ENCODE measurements around the gene PDE3B.

The PDE3B gene

GRCh38 chr11:14835496-14836492, 192.2 kb downstream of the PDE3B start:
- H3K4me3 ChIP-seq (replicated peaks in 1 of 2; ENCODE audit: low read depth in 2 of 2, low read length in 2 of 2), result no peak overlapping the region
- DNase-seq (ENCODE audit: low read depth in 2 of 2), result no peak
- no peak for TF ChIP-seq CTCF (IDR thresholded peaks at IDR 0.05; ENCODE audit: low read depth, low read length)

- no peak overlapping the region for H3K4me3 ChIP-seq (replicated peaks in 1 of 2; ENCODE audit: low read depth in 2 of 2, low read length in 2 of 2)
- no peak for TF ChIP-seq CTCF (IDR thresholded peaks at IDR 0.05; ENCODE audit: low read depth, low read length)
- no peak for DNase-seq (ENCODE audit: low read depth in 2 of 2)
Measured at GRCh38 chr11:14842002-14842401, 198.4 kb downstream of the PDE3B start.

- no peak overlapping the region for H3K4me3 ChIP-seq (replicated peaks in 1 of 2; ENCODE audit: low read depth in 2 of 2, low read length in 2 of 2)
- TF ChIP-seq CTCF (IDR thresholded peaks at IDR 0.05; ENCODE audit: low read depth, low read length), result no peak
- no peak for DNase-seq (ENCODE audit: low read depth in 2 of 2)
Measured at GRCh38 chr11:14852571-14853177, 209.1 kb downstream of the PDE3B start.

- H3K4me3 ChIP-seq (replicated peaks in 1 of 2; ENCODE audit: low read depth in 2 of 2, low read length in 2 of 2), result no peak overlapping the region
- no peak for DNase-seq (ENCODE audit: low read depth in 2 of 2)
- TF ChIP-seq CTCF (IDR thresholded peaks at IDR 0.05; ENCODE audit: low read depth, low read length), result no peak
Measured at GRCh38 chr11:14854057-14854456, 210.5 kb downstream of the PDE3B start.

GRCh38 chr11:14855890-14856289, 212.3 kb downstream of the PDE3B start:
- TF ChIP-seq CTCF (IDR thresholded peaks at IDR 0.05; ENCODE audit: low read depth, low read length), result no peak
- no peak for DNase-seq (ENCODE audit: low read depth in 2 of 2)
- no peak overlapping the region for H3K4me3 ChIP-seq (replicated peaks in 1 of 2; ENCODE audit: low read depth in 2 of 2, low read length in 2 of 2)

GRCh38 chr11:14857621-14858020, 214.0 kb downstream of the PDE3B start:
- H3K4me3 ChIP-seq (replicated peaks in 1 of 2; ENCODE audit: low read depth in 2 of 2, low read length in 2 of 2), result no peak overlapping the region
- no peak for DNase-seq (ENCODE audit: low read depth in 2 of 2)
- no peak for TF ChIP-seq CTCF (IDR thresholded peaks at IDR 0.05; ENCODE audit: low read depth, low read length)

Measured in cardiac fibroblast (primary cell).